GM12878 (cell line): ENCODE measurements around the gene SLC13A2. TPM values are rescaled to one million over a fixed set of nuclear protein-coding genes. Genes with fewer than 3 reads are reported as not detected.

ENCODE experiments used
- ATAC-seq: fragments of 200-7000 bp; cut with Tn5 transposase; 3 replicates; pipeline ENCODE4 v1.9.1; 2020; ENCODE audit warnings: mild to moderate bottlenecking, moderate library complexity
- BruUV-seq: library from RNA; stranded (reverse); fragments of 400-500 nt; replicated peaks from 2 replicates; lab custom pipeline; 2021; lab: Mats Ljungman, UMichigan
- CTCF ChIA-PET: fragments of 300-600 bp; sonication (Branson Sonifier 250); formaldehyde crosslinking; extraction: SDS; loops from one replicate; lab custom pipeline; 2021; ENCODE audit warnings: inconsistent platforms; lab: Yijun Ruan, JAX
- POLR2A ChIA-PET: fragments of 350-600 bp; formaldehyde crosslinking; extraction: SDS; loops from one replicate; lab custom pipeline; 2021; ENCODE audit warnings: inconsistent platforms; lab: Charles Lee
- RAD21 ChIA-PET: fragments of 300-600 bp; sonication (Branson Sonifier 250); formaldehyde crosslinking; loops from one replicate; lab custom pipeline; 2023; ENCODE audit warnings: antibody characterized with exemption; ENCODE audit not compliant: unreplicated experiment; lab: Charles Lee
- SMC1A ChIA-PET: fragments of 300-600 bp; sonication (Branson Sonifier 250); formaldehyde crosslinking; loops from one replicate; lab custom pipeline; 2023; ENCODE audit not compliant: unreplicated experiment, uncharacterized antibody; lab: Charles Lee
- DNase-seq: peaks from one replicate; pipeline ENCODE4 v3.0.0-alpha.2; 2011; ENCODE audit warnings: low read depth, low spot score
- FAIRE-seq: peaks from 3 replicates; lab custom pipeline; 2011; peaks lifted over from hg19 to GRCh38; lab: Jason Lieb, UNC
- H2AFZ ChIP-seq: 2 replicates; pipeline ENCODE4 v1.6.0; 2011; ENCODE audit warnings: low read depth, low read length, control low read depth; ENCODE audit not compliant: control insufficient read depth
- H3K27ac ChIP-seq: 2 replicates; pipeline ENCODE4 v1.5.1; 2011; ENCODE audit warnings: control low read depth; ENCODE audit not compliant: control insufficient read depth, insufficient read depth
- H3K27me3 ChIP-seq, 2 experiments: replicated peaks in 1 of 2; 2 replicates each; pipeline versions ENCODE4 v1.6.0 to v1.6.1; 2011; ENCODE audit warnings: low read length in 1 of 2; ENCODE audit not compliant: control insufficient read depth in 2 of 2, insufficient read depth in 2 of 2
- H3K36me3 ChIP-seq, 2 experiments: 2 replicates each; pipeline ENCODE4 v1.5.1; 2011; ENCODE audit warnings: low read length in 1 of 2; ENCODE audit not compliant: control insufficient read depth in 2 of 2, insufficient read depth in 2 of 2
- H3K4me1 ChIP-seq: 2 replicates; pipeline ENCODE4 v1.6.1; 2011; ENCODE audit warnings: mild to moderate bottlenecking, low read length, moderate library complexity, mixed read lengths; ENCODE audit not compliant: control insufficient read depth, insufficient read depth
- H3K4me2 ChIP-seq: 2 replicates; pipeline ENCODE4 v1.6.0; 2011; ENCODE audit warnings: control low read depth; ENCODE audit not compliant: control insufficient read depth, insufficient read depth
- H3K4me3 ChIP-seq: fragments of 200-600 bp; sonication (generic); 2 replicates; pipeline ENCODE4 v1.5.1; 2016
- H3K79me2 ChIP-seq: 2 replicates; pipeline ENCODE4 v1.6.0; 2011; ENCODE audit warnings: low read length; ENCODE audit not compliant: control insufficient read depth, insufficient read depth
- H3K9ac ChIP-seq: 2 replicates; pipeline ENCODE4 v1.8.0; 2011; ENCODE audit warnings: low read length, control low read depth, mixed read lengths; ENCODE audit not compliant: control insufficient read depth, insufficient read depth
- H3K9me3 ChIP-seq: replicated peaks from 3 replicates; pipeline ENCODE4 v1.5.1; 2011; ENCODE audit warnings: mild to moderate bottlenecking, low read length; ENCODE audit not compliant: control insufficient read depth, insufficient read depth
- H4K20me1 ChIP-seq: 2 replicates; pipeline ENCODE4 v1.6.0; 2011; ENCODE audit not compliant: control insufficient read depth, insufficient read depth
- CTCF ChIP-seq, 3 experiments: IDR thresholded peaks in 2 of 3; conservative IDR thresholded peaks in 1 of 3; 2 replicates each; pipeline ENCODE4 v1.5.1; 2011; ENCODE audit warnings: low read depth in 3 of 3, low read length in 3 of 3, mild to moderate bottlenecking in 3 of 3, control low read depth in 2 of 3, moderate library complexity in 2 of 3, inconsistent platforms in 1 of 3, mixed read lengths in 1 of 3; ENCODE audit not compliant: control insufficient read depth in 2 of 3, insufficient read depth in 1 of 3; ENCODE audit errors: extremely low read depth in 1 of 3
- EP300 ChIP-seq, 2 experiments: fragments of 150-350 bp in 1 of 2; IDR thresholded peaks; 2 replicates each; pipeline ENCODE4 v1.6.1; 2011 to 2012; ENCODE audit warnings: low read depth in 2 of 2, low read length in 2 of 2, borderline replicate concordance in 1 of 2, improper control_type of control experiment in 1 of 2, inconsistent platforms in 1 of 2; ENCODE audit not compliant: control insufficient read depth in 1 of 2
- GABPA ChIP-seq: IDR thresholded peaks from 2 replicates; pipeline ENCODE4 v1.6.1; 2014; ENCODE audit warnings: antibody characterized with exemption, low read depth, mild to moderate bottlenecking, inconsistent platforms
- HSF1 ChIP-seq: fragments of 150-350 bp; IDR thresholded peaks from 2 replicates; pipeline ENCODE4 v1.6.1; 2014; ENCODE audit warnings: mild to moderate bottlenecking, low read depth, low read length
- NFXL1 ChIP-seq: fragments of 450-650 bp; IDR thresholded peaks from 2 replicates; pipeline ENCODE4 v1.6.1; 2017; ENCODE audit warnings: antibody characterized with exemption, mild to moderate bottlenecking, borderline replicate concordance
- RELA ChIP-seq: fragments of 450-650 bp; IDR thresholded peaks from 2 replicates; pipeline ENCODE4 v1.8.0; 2014; ENCODE audit warnings: borderline replicate concordance; ENCODE audit not compliant: partially characterized antibody
- SMARCA5 ChIP-seq: fragments of 450-650 bp; IDR thresholded peaks from 2 replicates; pipeline ENCODE4 v1.6.1; 2017; ENCODE audit warnings: mild to moderate bottlenecking
- ZNF24 ChIP-seq: fragments of 450-650 bp; IDR thresholded peaks from 2 replicates; pipeline ENCODE4 v1.6.1; 2017; ENCODE audit warnings: antibody characterized with exemption, mild to moderate bottlenecking
- ZNF384 ChIP-seq: IDR thresholded peaks from 2 replicates; pipeline ENCODE4 v1.6.1; 2012; ENCODE audit warnings: low read depth, mild to moderate bottlenecking, low read length, improper control_type of control experiment, borderline replicate concordance
- ZNF622 ChIP-seq: fragments of 450-650 bp; IDR thresholded peaks from 2 replicates; pipeline ENCODE4 v1.6.1; 2017; ENCODE audit warnings: mild to moderate bottlenecking, inconsistent platforms
- WGBS: methylation state at CpG from one replicate; pipeline ENCODE4 v1.1.6; 2016; ENCODE audit warnings: low lambda C conversion rate; ENCODE audit not compliant: insufficient replicate concordance, insufficient coverage; ENCODE audit errors: missing lambda C conversion rate; 5-methylcytosine and 5-hydroxymethylcytosine counted together
- in situ Hi-C: fragments of 300-500 bp; cut with MboI; formaldehyde crosslinking; loops from 9 replicates; pipeline ENCODE4 v1.14.3; 2018; ENCODE audit warnings: mixed read lengths
- intact Hi-C: fragments of 100-400 bp; cut with micrococcal nuclease; formaldehyde crosslinking; loops from one replicate; pipeline ENCODE4 v1.14.2; 2022; ENCODE audit not compliant: unreplicated experiment
- polyA plus RNA-seq, 11 experiments: library from polyadenylated mRNA; depleted of rRNA in 4 of 11; unstranded in 6 of 11; stranded (reverse) in 5 of 11; fragments of >200 nt; fragmentation: Nextera tagmentation in 4 of 11; fragmentation: Illumina TruSeq in 1 of 11; extraction: Ambion mirVana in 4 of 11; extraction: Trizol in 1 of 11; gene quantifications; 1 replicate in 1 of 11; 2 replicates in 10 of 11; pipeline versions ENCODE4 v1.2.1 to v1.2.3, GENCODE V29; 2011 to 2016; ENCODE audit warnings: inconsistent platforms in 2 of 11, missing spikeins in 2 of 11, low read depth in 1 of 11
- total RNA-seq, 4 experiments: library from RNA; depleted of rRNA in 3 of 4; stranded (reverse); fragments of >200 nt in 3 of 4; fragmentation: Illumina TruSeq in 1 of 4; extraction: Trizol in 1 of 4; gene quantifications; 2 replicates each; pipeline versions ENCODE4 v1.2.1 to v1.2.3, GENCODE V29; 2013 to 2021

The SLC13A2 gene
- total and polyA plus RNA-seq, 10 of the 15 experiments (the other 5 are each of a cell fraction or from before 2014, with no cell fraction given) = 0.03 to 0.13 (median 0.05) TPM; not detected in 6

GRCh38 chr17:28523876-28524275 is 50.4 kb downstream of the SLC13A2 start:
- ChIA-PET CTCF (no interaction called here), RAD21 (no interaction called here), SMC1A (no interaction called here), POLR2A (no interaction called here)
- WGBS = 41% methylated on average over 15 of the region's 15 CpGs
- TF ChIP-seq ZNF622 = no peak
- no peak for TF ChIP-seq ZNF384
- Histone ChIP-seq H3K9ac (no peak overlapping the region), H3K79me2 (no peaks in the 10 kb centered on the region), H3K4me1 (peaks cover 2% of the 10 kb centered on the region; the same call in 1 of the 2 replicates), H3K27me3 (no peaks in the 10 kb centered on the region), H3K36me3 (no peaks in the 10 kb centered on the region; a peak in 1 of 4 replicates), H3K27ac (no peak overlapping the region), H3K9me3 (no peaks in the 10 kb centered on the region), H3K4me3 (no peak overlapping the region), H2AFZ (no peak overlapping the region), H3K4me2 (no peak overlapping the region), H4K20me1 (no peaks in the 10 kb centered on the region)
- no TSS peak for BruUV-seq
- no peak for FAIRE-seq
- no peak for ATAC-seq
- DNase-seq = no peak
- intact Hi-C loops (no loop called here), in situ Hi-C loops (no loop called here)

- intact Hi-C loops = no loop called here
- no peak overlapping the region for H3K4me2 ChIP-seq
- no TSS peak for BruUV-seq
- no peaks in the 10 kb centered on the region; a peak in 1 of 4 replicates for H3K36me3 ChIP-seq
- FAIRE-seq (no peak), DNase-seq (no peak), ATAC-seq (no peak)
- H3K4me3 ChIP-seq = no peak overlapping the region
- H2AFZ ChIP-seq = no peak overlapping the region
- no peak overlapping the region for H3K27ac ChIP-seq
- POLR2A ChIA-PET = no interaction called here
- SMC1A ChIA-PET = no interaction called here
- H3K9me3 ChIP-seq = no peaks in the 10 kb centered on the region
- no peaks in the 10 kb centered on the region for H3K27me3 ChIP-seq
- no peaks in the 10 kb centered on the region for H4K20me1 ChIP-seq
- RAD21 ChIA-PET = no interaction called here
- H3K9ac ChIP-seq = no peak overlapping the region
- WGBS = 45% methylated on average over 25 of the region's 25 CpGs
- no peaks in the 10 kb centered on the region for H3K79me2 ChIP-seq
- TF ChIP-seq GABPA (no peak), SMARCA5 (no peak), CTCF (IDR thresholded peaks at IDR 0.05 in 2 of 3, conservative IDR thresholded peaks at IDR 0.05 in 1 of 3; ENCODE audit: control insufficient read depth in 2 of 3, extremely low read depth in 1 of 3, insufficient read depth in 1 of 3, low read depth in 3 of 3, low read length in 3 of 3) (no peak), HSF1 (no peak), ZNF24 (no peak), RELA (no peak), EP300 (IDR thresholded peaks at IDR 0.05; ENCODE audit: borderline replicate concordance in 1 of 2, control insufficient read depth in 1 of 2, low read depth in 2 of 2, low read length in 2 of 2) (no peak), NFXL1 (no peak)
- TF ChIP-seq, all 136 proteins: peak for 0
- CTCF ChIA-PET = interaction anchor here (1.1 kb wide), 1 partner anchor 273 kb away, joined by 4 read pairs; no protein-coding TSS in a partner anchor
- in situ Hi-C loops = no loop called here
- H3K4me1 ChIP-seq = no peaks in the 10 kb centered on the region
Measured at GRCh38 chr17:28524476-28525424, 51.3 kb downstream of the SLC13A2 start.
